Superior temporal gyrus (tissue), 1 donor: Measurements from ENCODE around the gene C10orf71.

Experiments used
- DNase-seq: peaks from one replicate; pipeline ENCODE4 v3.0.0-alpha.2; 2016; ENCODE audit errors: extremely low spot score

Gene C10orf71

DNA sequence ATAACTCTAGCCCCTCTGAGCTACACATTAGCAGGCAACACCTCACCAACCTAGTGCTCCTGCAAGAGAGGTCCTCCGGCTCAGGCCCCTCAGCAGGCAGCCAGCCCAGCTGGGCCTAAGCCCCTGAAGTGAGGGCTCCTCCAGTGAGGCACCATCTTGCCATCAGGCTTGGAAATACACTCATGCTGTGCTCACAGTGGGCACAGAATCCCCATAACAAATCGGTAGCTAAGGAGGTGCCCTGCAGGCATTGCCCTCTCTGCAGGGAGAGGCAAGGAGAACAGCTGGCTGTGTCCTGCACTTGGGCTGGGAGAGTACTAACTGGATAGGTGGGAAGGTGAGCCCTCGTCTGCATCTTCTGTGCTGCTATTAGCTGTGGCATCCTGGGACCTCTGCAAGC, 3.7 kb upstream of the C10orf71 start:
- DNase-seq: no peak

DNA sequence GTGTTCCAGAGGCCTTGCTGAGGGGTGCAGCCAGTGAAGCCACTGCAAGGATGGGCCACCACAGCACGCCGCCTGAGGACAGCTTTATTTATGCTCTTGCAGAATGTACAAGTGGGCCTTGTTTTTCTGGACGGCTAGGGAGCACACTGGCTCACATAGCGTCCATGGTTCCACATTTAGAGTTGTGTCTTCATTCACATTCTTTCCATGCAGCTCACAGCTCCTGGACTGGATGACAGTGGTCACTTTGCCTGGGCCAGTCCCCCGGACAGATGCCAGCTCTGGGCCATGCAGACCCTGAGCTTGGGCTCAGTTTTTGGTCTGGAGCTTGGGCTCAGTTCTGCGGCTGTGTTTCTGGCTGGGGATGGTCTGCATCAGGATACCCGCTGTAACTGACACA, 2.6 kb upstream of the C10orf71 start:
- DNase-seq: no peak

GRCh38 chr10:49296836-49297235, 2.1 kb upstream of the C10orf71 start:
- no peak for DNase-seq

GRCh38 chr10:49297818-49298670, 926 bp upstream of the C10orf71 start:
- no peak for DNase-seq

DNA sequence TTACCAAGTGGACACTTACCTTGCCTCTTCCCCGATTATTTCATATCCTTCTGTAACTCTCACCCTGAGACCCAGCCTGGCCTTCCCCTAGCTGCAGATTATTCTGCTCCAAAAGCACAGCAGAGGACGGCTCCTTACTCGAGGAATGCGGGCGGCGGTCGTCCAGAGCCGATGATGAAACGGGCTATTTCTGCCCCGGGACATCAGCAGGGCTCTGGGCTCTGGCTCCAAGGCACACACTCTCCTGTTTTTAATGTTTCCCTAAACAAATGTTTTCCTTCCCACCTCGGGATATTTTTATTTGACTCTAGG, 343 bp upstream of the C10orf71 start:
- no peak for DNase-seq

GRCh38 chr10:49299816-49300139, 808 bp downstream of the C10orf71 start:
- no peak for DNase-seq

DNA sequence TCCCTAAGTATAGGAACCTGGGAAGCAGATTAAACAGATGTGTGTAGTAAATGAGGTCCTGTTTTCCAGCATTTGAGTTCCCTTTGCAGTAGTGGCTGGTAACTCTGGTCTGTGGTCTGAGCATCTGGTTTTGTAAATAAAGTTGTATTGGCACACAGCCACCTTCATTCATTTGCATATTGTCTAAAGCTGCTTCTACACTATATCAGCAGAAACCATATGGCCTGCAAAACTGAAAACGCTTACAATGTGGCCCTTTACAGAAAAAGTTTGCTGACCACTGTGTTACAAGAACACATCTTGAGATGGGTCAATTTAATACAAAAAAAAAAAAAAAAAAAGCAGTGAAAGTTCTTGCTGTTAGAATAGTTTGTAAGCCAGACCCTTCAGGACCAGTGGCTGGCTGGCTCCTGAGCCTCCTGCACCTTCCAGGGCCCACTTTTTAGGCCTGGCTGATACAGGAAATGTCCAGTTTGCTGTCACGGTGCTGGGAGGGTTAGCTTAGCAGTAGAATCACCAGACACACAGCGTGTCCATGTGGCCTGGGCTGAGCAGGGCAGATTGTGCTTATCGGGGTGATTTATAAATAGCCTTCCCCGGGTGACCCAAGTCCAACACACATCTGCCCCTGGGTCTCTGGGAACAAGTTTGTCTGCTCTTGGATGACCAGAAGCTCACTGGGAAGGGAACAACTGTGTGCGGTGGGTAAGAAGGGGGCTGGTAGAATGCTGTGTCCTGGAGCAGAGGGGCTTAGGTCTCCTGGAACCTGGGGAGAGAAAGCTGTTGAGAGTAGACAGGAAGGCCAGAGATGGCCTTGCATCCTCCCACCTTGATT, 1.4 kb downstream of the C10orf71 start:
- DNase-seq: no peak

DNA sequence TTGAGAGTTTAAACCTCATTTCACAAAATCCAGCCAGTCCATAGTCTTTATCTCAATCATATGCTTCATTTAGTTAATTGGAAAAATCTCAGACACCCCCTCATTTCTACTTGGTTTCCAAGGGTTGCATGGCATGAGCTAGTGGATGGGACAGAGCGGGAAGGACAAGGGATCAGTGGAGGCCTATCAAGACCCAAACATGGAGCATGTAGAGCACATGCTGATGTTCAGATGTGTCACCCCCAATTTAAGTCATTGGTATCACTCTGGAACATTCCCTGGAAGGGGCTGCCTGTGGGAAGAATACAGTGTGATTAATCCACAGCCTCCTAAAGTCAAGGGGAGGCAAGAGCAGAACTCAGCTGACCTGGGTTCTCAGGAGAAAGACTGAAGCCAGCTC, 2.3 kb downstream of the C10orf71 start:
- DNase-seq: no peak

DNA sequence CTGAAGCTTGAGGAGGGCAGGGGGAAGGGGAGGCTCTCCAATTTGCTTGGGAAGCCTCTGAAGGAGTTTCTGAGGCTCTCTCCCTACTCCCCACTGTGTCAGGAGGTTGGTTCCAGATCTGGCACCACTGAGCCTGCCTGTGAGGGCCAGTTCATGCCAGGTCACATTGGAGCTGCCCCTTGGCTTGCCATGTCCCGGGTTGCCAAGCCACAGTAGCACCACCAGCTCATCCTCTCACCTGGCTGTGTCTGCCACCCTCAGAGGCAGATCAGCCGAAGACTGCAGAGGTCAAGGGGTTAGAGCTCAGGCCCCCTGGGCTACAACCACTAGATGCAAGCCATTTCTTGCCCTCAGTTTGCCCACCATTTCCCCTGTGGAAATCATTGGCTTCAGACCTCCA, 3.1 kb downstream of the C10orf71 start:
- no peak for DNase-seq

- no peak for DNase-seq
Observed at GRCh38 chr10:49303711-49304110, 4.7 kb downstream of the C10orf71 start.

DNA sequence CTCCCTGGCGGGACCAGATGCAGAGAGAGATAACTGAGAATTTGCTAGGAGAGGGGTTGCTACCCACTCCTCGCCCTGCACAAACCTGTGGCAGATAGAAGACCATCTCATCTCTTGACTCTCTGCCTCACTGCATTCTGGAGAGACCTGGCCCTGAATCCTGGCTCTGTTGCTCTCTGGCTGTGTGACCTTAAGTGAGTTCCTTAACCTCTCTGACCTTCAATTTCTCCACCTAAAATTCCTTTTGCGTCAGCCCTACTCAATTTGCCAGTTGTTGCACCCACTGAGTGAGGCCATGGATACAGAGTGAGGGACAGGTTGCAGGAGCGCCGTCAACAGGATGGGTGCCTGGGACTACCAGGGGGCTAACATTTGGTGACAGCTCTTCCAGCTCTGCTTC, 5.2 kb downstream of the C10orf71 start:
- DNase-seq: no peak

GRCh38 chr10:49307921-49308320, 9.0 kb downstream of the C10orf71 start:
- no peak for DNase-seq

- no peak for DNase-seq
Observed at GRCh38 chr10:49308881-49309280, 9.9 kb downstream of the C10orf71 start.

- DNase-seq: no peak
Observed at GRCh38 chr10:49309691-49310411, 10.9 kb downstream of the C10orf71 start.

GRCh38 chr10:49310460-49310859, 11.5 kb downstream of the C10orf71 start:
- no peak for DNase-seq

GRCh38 chr10:49310901-49311554, 12.1 kb downstream of the C10orf71 start:
- DNase-seq: no peak

GRCh38 chr10:49311555-49312236, 12.7 kb downstream of the C10orf71 start:
- DNase-seq: no peak

GRCh38 chr10:49312246-49312869, 13.4 kb downstream of the C10orf71 start:
- DNase-seq: no peak

DNA sequence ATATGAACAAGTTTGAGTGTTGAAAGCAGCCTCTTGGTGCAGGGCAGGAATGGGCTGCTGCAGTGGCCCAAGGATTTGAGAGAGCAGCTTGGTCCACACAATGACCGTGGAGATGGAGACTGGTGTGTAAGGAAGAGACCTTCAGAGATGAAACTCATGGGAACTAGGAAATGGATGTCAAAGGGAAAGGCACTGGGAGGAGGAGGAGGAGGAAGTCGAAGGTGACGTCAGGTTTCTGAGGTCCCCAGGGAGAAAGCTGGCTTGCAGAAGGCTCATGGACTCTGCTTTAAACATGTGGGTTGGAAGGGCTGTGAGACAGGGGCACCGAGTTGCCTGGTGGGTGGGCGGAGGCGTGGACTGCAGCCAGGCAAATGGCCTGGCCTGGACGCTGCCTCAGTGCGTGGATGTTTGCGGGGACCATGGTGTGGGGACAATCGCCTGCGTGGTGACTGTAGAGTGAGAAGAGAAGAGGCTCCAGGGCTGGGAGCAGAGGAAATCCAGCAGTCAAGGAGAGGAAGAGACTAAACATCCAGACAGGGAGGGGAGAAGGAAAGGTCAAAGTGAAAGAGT, 14.6 kb downstream of the C10orf71 start:
- DNase-seq: no peak

DNA sequence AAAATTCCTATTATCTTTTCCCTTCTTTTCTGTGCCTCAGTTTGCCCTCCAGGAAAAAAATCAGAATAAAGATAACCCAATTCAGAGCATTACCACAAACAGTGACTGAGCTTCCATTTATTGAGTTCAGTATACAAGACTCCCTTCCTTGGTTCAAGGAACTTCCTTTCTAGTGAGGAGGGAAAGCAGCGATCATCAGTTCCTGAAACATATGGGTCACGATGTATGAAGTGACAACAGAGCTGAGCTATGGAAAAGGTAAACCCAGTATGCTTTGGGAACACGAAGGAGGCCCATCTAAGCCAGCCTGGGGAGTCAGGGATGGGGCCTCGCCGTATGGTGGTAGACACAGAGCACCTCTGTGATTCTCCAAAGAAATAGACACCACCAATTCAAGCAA, 15.8 kb downstream of the C10orf71 start:
- DNase-seq: no peak

DNA sequence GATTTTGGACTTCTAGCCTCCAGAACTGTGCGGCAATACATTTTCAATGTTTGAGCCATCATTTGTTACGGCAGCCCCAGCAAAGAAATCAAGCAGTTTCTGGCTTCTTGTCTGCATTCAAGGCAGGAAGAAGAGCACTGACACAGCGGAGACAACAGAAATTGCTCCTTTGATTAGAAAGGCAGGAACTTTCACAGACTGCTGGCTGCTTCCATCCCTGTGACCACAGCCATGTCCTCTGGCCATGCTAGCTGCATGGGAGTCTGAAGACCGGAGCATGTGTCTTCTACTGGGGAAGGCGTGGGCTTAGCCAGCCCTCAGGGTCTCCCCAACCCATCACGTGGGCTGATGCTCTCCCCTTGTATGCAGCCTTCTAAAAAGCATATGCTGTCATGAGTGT, 19.1 kb downstream of the C10orf71 start:
- DNase-seq: no peak
